HG03103 (cell line): Measurements from ENCODE around the gene INSYN1.

Experiments
- ATAC-seq: cut with Tn5 transposase; IDR thresholded peaks from one replicate; pipeline ENCODE4 v1.9.1; 2021; ENCODE audit warnings: low read depth; ENCODE audit not compliant: unreplicated experiment

INSYN1 gene

GRCh38 chr15:73695773-73696640 lies 57.1 kb downstream of the INSYN1 start:
- ATAC-seq, result no peak

- no peak for ATAC-seq
Measured at GRCh38 chr15:73694419-73694818, 58.7 kb downstream of the INSYN1 start.

DNA sequence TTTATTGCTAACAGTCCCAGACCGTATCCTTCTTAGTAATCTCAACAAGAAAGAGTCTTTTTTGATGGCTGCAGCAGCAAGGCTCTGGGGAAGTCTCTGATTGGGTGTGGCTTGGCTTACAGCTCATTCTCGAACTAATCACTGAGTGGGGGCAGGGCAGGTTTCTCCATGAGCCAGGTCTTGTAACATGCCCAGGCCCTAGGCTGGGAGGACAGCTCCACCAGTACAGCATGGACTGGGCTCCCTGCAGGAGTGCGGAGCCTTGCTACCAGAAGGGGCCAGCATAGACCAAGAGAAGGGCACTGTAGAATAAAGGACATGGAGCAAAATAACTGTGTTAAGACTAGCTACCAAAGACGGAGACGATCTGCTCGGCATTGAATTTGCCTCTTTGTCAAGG lies 61.8 kb downstream of the INSYN1 start:
- no peak for ATAC-seq

DNA sequence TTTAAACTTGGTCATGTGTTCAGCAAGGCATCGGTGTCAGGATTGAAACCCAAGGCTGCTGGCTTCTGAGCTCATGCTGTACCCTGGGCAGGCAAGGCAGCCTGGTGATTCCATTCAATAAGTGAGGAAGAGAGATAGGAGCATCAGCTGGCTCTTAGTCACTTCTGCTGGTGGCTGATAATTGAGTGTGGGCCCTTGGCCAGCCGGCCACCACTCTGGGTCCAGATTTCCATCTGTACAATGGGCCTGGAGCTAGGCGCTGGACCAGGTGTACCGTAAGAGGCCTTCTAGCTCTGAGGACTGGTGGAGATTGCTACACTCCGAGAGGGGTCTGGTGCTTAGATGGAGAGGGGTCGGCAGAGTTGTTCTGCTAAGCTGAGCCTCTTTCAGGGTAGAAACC lies 64.7 kb downstream of the INSYN1 start:
- no peak for ATAC-seq

DNA sequence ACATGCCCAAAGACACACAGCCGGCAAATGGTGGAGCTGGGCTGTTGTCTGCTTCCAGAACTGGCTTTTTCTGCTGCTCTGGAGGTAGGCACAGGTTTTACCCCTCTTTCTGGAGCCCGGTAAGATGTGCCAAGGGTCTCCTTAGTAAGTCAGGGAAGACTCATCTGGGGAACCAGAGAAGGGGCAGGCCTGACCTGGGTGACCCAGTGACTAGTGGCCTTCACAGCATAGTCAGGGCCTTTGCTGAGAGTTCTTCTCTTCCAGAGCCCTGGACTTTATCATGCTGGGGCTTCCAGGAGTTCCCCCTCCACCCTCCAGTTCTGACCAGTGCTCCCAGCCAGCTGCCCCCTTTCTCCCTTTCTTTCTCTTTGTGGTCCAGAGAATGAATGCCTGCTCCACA lies 65.8 kb downstream of the INSYN1 start:
- ATAC-seq, result no peak

- ATAC-seq, result no peak
Measured at GRCh38 chr15:73686781-73687256, 66.3 kb downstream of the INSYN1 start.

DNA sequence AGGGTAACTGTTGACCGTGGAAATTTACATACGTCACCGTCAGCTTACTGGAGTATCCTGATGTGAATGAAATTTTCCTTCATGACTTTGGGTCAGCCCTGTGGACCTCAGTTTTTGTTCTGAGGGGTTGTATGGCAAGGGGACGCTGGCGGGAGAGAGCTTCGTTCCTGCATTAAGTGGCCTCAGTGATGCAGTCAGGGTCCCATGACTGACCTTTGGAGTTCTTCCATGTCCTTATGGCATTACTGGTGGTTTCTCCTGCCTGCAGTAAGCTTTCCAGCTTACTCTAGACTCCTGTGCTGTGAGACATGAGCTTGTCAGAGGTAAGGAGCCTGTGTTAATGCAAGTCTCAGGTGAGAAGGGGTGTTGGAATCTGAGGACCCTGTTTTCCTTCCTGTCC lies 67.2 kb downstream of the INSYN1 start:
- ATAC-seq, result no peak
